ENCODE data around the gene ABHD15. TPM values are rescaled to one million over a fixed set of nuclear protein-coding genes. Genes with fewer than 3 reads are reported as not detected.

ABHD15 gene
- polyA plus RNA-seq, 3 donors, result 3.1 to 4.6 (median 3.6) TPM

GRCh38 chr17:29573871-29574731 is 7.3 kb upstream of the ABHD15 start:
- Histone ChIP-seq H3K4me2 (replicated peaks; ENCODE audit: extremely low read depth, low read length, poor library complexity, severe bottlenecking) (no peak overlapping the region), H3K4me1 (ENCODE audit: control insufficient read depth in 1 of 2, insufficient read depth in 2 of 2, low read length in 2 of 2) (peaks cover 4 to 17% of the 10 kb centered on the region in 2 donors), H3K27me3 (ENCODE audit: control insufficient read depth in 2 of 2, insufficient read depth in 2 of 2, low read length in 2 of 2) (no peaks in the 10 kb centered on the region), H3K9ac (ENCODE audit: insufficient read depth, low read length, poor library complexity, severe bottlenecking) (no peak overlapping the region), H3K4me3 (replicated peaks in 1 of 3; ENCODE audit: low read depth in 2 of 3, low read length in 3 of 3) (no peak overlapping the region), H2AFZ (ENCODE audit: insufficient read depth, low read depth, low read length, poor library complexity, severe bottlenecking) (no peak overlapping the region), H3K36me3 (replicated peaks in 1 of 2; ENCODE audit: control insufficient read depth in 1 of 2, insufficient read depth in 2 of 2, low read length in 2 of 2) (peaks cover 56 to 61% of the 10 kb centered on the region in 2 donors), H3K9me3 (replicated peaks in 1 of 2; ENCODE audit: control insufficient read depth in 1 of 2, insufficient read depth in 1 of 2, low read length in 2 of 2) (no peaks in the 10 kb centered on the region), H3K79me2 (ENCODE audit: insufficient read depth, low read length) (peaks cover 13% of the 10 kb centered on the region), H3K27ac (ENCODE audit: low read depth in 1 of 2, low read length in 2 of 2) (no peak overlapping the region), H4K20me1 (ENCODE audit: insufficient read depth, low read length) (peaks cover 30% of the 10 kb centered on the region)
- 91% methylated on average over 4 of the region's 14 CpGs for WGBS (ENCODE audit: insufficient coverage)
- peaks cover 0 to 2% (median 2%) of the 10 kb centered on the region in 3 donors for H3K27me3 Mint-ChIP-seq (ENCODE audit: low read depth in 3 of 3)
- no peak overlapping the region for H3K4me3 Mint-ChIP-seq
- H3K36me3 Mint-ChIP-seq, result peaks cover 49 to 71% of the 10 kb centered on the region in 2 donors
- peaks cover 13% of the 10 kb centered on the region for H3K4me1 Mint-ChIP-seq
- intact Hi-C loops (cut with micrococcal nuclease), result no loop called here
- TF ChIP-seq CTCF (IDR thresholded peaks at IDR 0.05), result no peak
- H3K9me3 Mint-ChIP-seq, result no peaks in the 10 kb centered on the region
- peak in 1 of 3 donors; percentile 3 for DNase-seq
- H3K27ac Mint-ChIP-seq, result peak overlapping the region in 3 of 7 donors; percentile 38 to 48 (median 40)

GRCh38 chr17:29573558-29573869 is 6.7 kb upstream of the ABHD15 start:
- peak in 1 of 3 donors; percentile 3 for DNase-seq

More at GRCh38 chr17:29573558-29573869, 6.7 kb upstream of the ABHD15 start:
- Mint-ChIP-seq H3K36me3 (peaks cover 43 to 65% of the 10 kb centered on the region in 2 donors), H3K4me3 (no peak overlapping the region), H3K27me3 (ENCODE audit: low read depth in 3 of 3) (peaks cover 0 to 2% (median 2%) of the 10 kb centered on the region in 3 donors), H3K4me1 (peaks cover 16% of the 10 kb centered on the region), H3K9me3 (no peaks in the 10 kb centered on the region), H3K27ac (peak overlapping the region in 2 of 7 donors; percentile 2 to 56)
- intact Hi-C loops (cut with micrococcal nuclease), result no loop called here
- H3K9me3 ChIP-seq (replicated peaks in 1 of 2; ENCODE audit: control insufficient read depth in 1 of 2, insufficient read depth in 1 of 2, low read length in 2 of 2), result no peaks in the 10 kb centered on the region
- H3K4me1 ChIP-seq (ENCODE audit: control insufficient read depth in 1 of 2, insufficient read depth in 2 of 2, low read length in 2 of 2), result peaks cover 7 to 21% of the 10 kb centered on the region in 2 donors
- no peak overlapping the region for H3K4me2 ChIP-seq (replicated peaks; ENCODE audit: extremely low read depth, low read length, poor library complexity, severe bottlenecking)
- H3K27me3 ChIP-seq (ENCODE audit: control insufficient read depth in 2 of 2, insufficient read depth in 2 of 2, low read length in 2 of 2), result no peaks in the 10 kb centered on the region
- H3K79me2 ChIP-seq (ENCODE audit: insufficient read depth, low read length), result peaks cover 13% of the 10 kb centered on the region
- H4K20me1 ChIP-seq (ENCODE audit: insufficient read depth, low read length), result peaks cover 29% of the 10 kb centered on the region
- no peak for TF ChIP-seq CTCF (IDR thresholded peaks at IDR 0.05)
- 100% methylated on average over 1 of the region's 6 CpGs for WGBS (ENCODE audit: insufficient coverage)
- no peak overlapping the region for H3K9ac ChIP-seq (ENCODE audit: insufficient read depth, low read length, poor library complexity, severe bottlenecking)
- no peak overlapping the region for H3K27ac ChIP-seq (ENCODE audit: low read depth in 1 of 2, low read length in 2 of 2)
- H2AFZ ChIP-seq (ENCODE audit: insufficient read depth, low read depth, low read length, poor library complexity, severe bottlenecking), result no peak overlapping the region
- H3K36me3 ChIP-seq (replicated peaks in 1 of 2; ENCODE audit: control insufficient read depth in 1 of 2, insufficient read depth in 2 of 2, low read length in 2 of 2), result peaks cover 50 to 55% of the 10 kb centered on the region in 2 donors
- no peak overlapping the region for H3K4me3 ChIP-seq (replicated peaks in 1 of 3; ENCODE audit: low read depth in 2 of 3, low read length in 3 of 3)
